Measurements from ENCODE around the gene GBE1.

GBE1 gene

GRCh38 chr3:81452418-81452817 is 309.0 kb downstream of the GBE1 start:
- H2AFZ ChIP-seq: no peak overlapping the region
- no peaks in the 10 kb centered on the region for H3K79me2 ChIP-seq
- no peaks in the 10 kb centered on the region for H3K36me3 ChIP-seq (ENCODE audit: control insufficient read depth, insufficient read depth, low read length)
- no peaks in the 10 kb centered on the region for H3K27me3 ChIP-seq (ENCODE audit: control insufficient read depth, insufficient read depth, low read length)
- H3K9me3 ChIP-seq (ENCODE audit: control insufficient read depth, low read length): no peaks in the 10 kb centered on the region
- H3K9ac ChIP-seq: no peak overlapping the region
- H3K4me3 ChIP-seq (ENCODE audit: low read depth, low read length): no peak overlapping the region
- no peak for TF ChIP-seq CTCF (IDR thresholded peaks at IDR 0.05)
- H3K4me2 ChIP-seq (ENCODE audit: low read length): no peak overlapping the region
- H3K27ac ChIP-seq: no peak overlapping the region
- H3K4me1 ChIP-seq: no peaks in the 10 kb centered on the region

GRCh38 chr3:81451611-81452010 is 309.8 kb downstream of the GBE1 start:
- Histone ChIP-seq H3K9ac (no peak overlapping the region), H3K79me2 (no peaks in the 10 kb centered on the region), H3K4me3 (ENCODE audit: low read depth, low read length) (no peak overlapping the region), H3K36me3 (ENCODE audit: control insufficient read depth, insufficient read depth, low read length) (no peaks in the 10 kb centered on the region), H3K27ac (no peak overlapping the region), H3K4me1 (no peaks in the 10 kb centered on the region), H2AFZ (no peak overlapping the region), H3K27me3 (ENCODE audit: control insufficient read depth, insufficient read depth, low read length) (no peaks in the 10 kb centered on the region), H3K9me3 (ENCODE audit: control insufficient read depth, low read length) (no peaks in the 10 kb centered on the region), H3K4me2 (ENCODE audit: low read length) (no peak overlapping the region)
- TF ChIP-seq CTCF (IDR thresholded peaks at IDR 0.05): no peak

- no peak overlapping the region for H3K9ac ChIP-seq
- no peaks in the 10 kb centered on the region for H3K79me2 ChIP-seq
- H3K36me3 ChIP-seq (ENCODE audit: control insufficient read depth, insufficient read depth, low read length): no peaks in the 10 kb centered on the region
- no peak overlapping the region for H3K27ac ChIP-seq
- no peak overlapping the region for H2AFZ ChIP-seq
- no peaks in the 10 kb centered on the region for H3K9me3 ChIP-seq (ENCODE audit: control insufficient read depth, low read length)
- H3K4me2 ChIP-seq (ENCODE audit: low read length): no peak overlapping the region
- no peak overlapping the region for H3K4me3 ChIP-seq (ENCODE audit: low read depth, low read length)
- H3K27me3 ChIP-seq (ENCODE audit: control insufficient read depth, insufficient read depth, low read length): no peaks in the 10 kb centered on the region
- no peak for TF ChIP-seq CTCF (IDR thresholded peaks at IDR 0.05)
- H3K4me1 ChIP-seq: no peaks in the 10 kb centered on the region
These were observed 310.3 kb downstream of the GBE1 start for GRCh38 chr3:81451140-81451539.

GRCh38 chr3:81446806-81447205 is 314.6 kb downstream of the GBE1 start:
- no peaks in the 10 kb centered on the region for H3K36me3 ChIP-seq (ENCODE audit: control insufficient read depth, insufficient read depth, low read length)
- H3K9ac ChIP-seq: no peak overlapping the region
- no peak for TF ChIP-seq CTCF (IDR thresholded peaks at IDR 0.05)
- H3K27me3 ChIP-seq (ENCODE audit: control insufficient read depth, insufficient read depth, low read length): no peaks in the 10 kb centered on the region
- no peaks in the 10 kb centered on the region for H3K9me3 ChIP-seq (ENCODE audit: control insufficient read depth, low read length)
- no peaks in the 10 kb centered on the region for H3K79me2 ChIP-seq
- H3K4me2 ChIP-seq (ENCODE audit: low read length): no peak overlapping the region
- no peak overlapping the region for H3K27ac ChIP-seq
- no peaks in the 10 kb centered on the region for H3K4me1 ChIP-seq
- no peak overlapping the region for H2AFZ ChIP-seq
- no peak overlapping the region for H3K4me3 ChIP-seq (ENCODE audit: low read depth, low read length)

GRCh38 chr3:81445712-81446111 is 315.7 kb downstream of the GBE1 start:
- no peak overlapping the region for H3K4me3 ChIP-seq (ENCODE audit: low read depth, low read length)
- no peaks in the 10 kb centered on the region for H3K27me3 ChIP-seq (ENCODE audit: control insufficient read depth, insufficient read depth, low read length)
- no peak overlapping the region for H3K9ac ChIP-seq
- H3K79me2 ChIP-seq: no peaks in the 10 kb centered on the region
- H3K9me3 ChIP-seq (ENCODE audit: control insufficient read depth, low read length): no peaks in the 10 kb centered on the region
- H2AFZ ChIP-seq: no peak overlapping the region
- no peaks in the 10 kb centered on the region for H3K36me3 ChIP-seq (ENCODE audit: control insufficient read depth, insufficient read depth, low read length)
- H3K4me1 ChIP-seq: no peaks in the 10 kb centered on the region
- H3K4me2 ChIP-seq (ENCODE audit: low read length): no peak overlapping the region
- TF ChIP-seq CTCF (IDR thresholded peaks at IDR 0.05): no peak
- no peak overlapping the region for H3K27ac ChIP-seq

Data from parathyroid adenoma (tissue), 2 donors.